K562 (cell line): ENCODE measurements around the gene GRID2IP. TPM values are rescaled to one million over a fixed set of nuclear protein-coding genes. Genes with fewer than 3 reads are reported as not detected.
A peak's percentile ranks its signal among the peaks of the same experiment; 100 is the strongest.

ENCODE experiments used
- ATAC-seq: fragments of 200-7000 bp; cut with Tn5 transposase; 3 replicates; pipeline ENCODE4 v1.9.1; 2020; ENCODE audit warnings: moderate library complexity
- BruUV-seq: library from RNA; stranded (reverse); fragments of 400-500 nt; replicated peaks from 2 replicates; lab custom pipeline; 2021; lab: Mats Ljungman, UMichigan
- CTCF ChIA-PET: fragments of 300-600 bp; formaldehyde crosslinking; extraction: SDS; loops from one replicate; lab custom pipeline; 2021; ENCODE audit warnings: low intra/inter-chr PET ratio; lab: Yijun Ruan, JAX
- POLR2A ChIA-PET: fragments of 300-600, 350-650 bp; sonication (Branson Sonifier 250); formaldehyde crosslinking; extraction: SDS; loops from one replicate; lab custom pipeline; 2021; ENCODE audit warnings: antibody characterized with exemption, inconsistent platforms; lab: Yijun Ruan, JAX
- DNase-seq, 4 experiments: peaks; one replicate each; pipeline versions ENCODE4 v3.0.0 to v3.0.0-alpha.2; 2011 to 2018; ENCODE audit warnings: low spot score in 3 of 4, mixed read lengths in 3 of 4; ENCODE audit errors: extremely low read depth in 1 of 4
- FAIRE-seq: peaks from 2 replicates; lab custom pipeline; 2011; peaks lifted over from hg19 to GRCh38; lab: Jason Lieb, UNC
- H2AFZ ChIP-seq: 2 replicates; pipeline ENCODE4 v1.6.0; 2011; ENCODE audit warnings: low read depth, low read length, control low read depth, inconsistent platforms
- H3K27ac ChIP-seq: fragments of 200-600 bp; 3 replicates; pipeline ENCODE4 v1.8.0; 2011; ENCODE audit warnings: low read depth, mild to moderate bottlenecking, control low read depth, inconsistent platforms, low read length, moderate library complexity, mixed read lengths; ENCODE audit errors: extremely low read depth
- H3K27me3 ChIP-seq, 2 experiments: fragments of 300-600 bp in 1 of 2; 2 replicates in 1 of 2; 3 replicates in 1 of 2; pipeline versions ENCODE4 v1.6.0 to v1.8.0; 2011; ENCODE audit warnings: inconsistent platforms in 2 of 2, low read length in 2 of 2, mild to moderate bottlenecking in 1 of 2, mixed read lengths in 1 of 2, moderate library complexity in 1 of 2; ENCODE audit not compliant: control insufficient read depth in 2 of 2, insufficient read depth in 2 of 2
- H3K36me3 ChIP-seq: fragments of 300-600 bp; 3 replicates; pipeline ENCODE4 v1.8.0; 2011; ENCODE audit warnings: mild to moderate bottlenecking, low read length, inconsistent platforms; ENCODE audit not compliant: control insufficient read depth, insufficient read depth
- H3K4me1 ChIP-seq, 2 experiments: fragments of 200-600 bp in 1 of 2; replicated peaks in 1 of 2; 2 replicates in 1 of 2; 3 replicates in 1 of 2; pipeline versions ENCODE4 v1.5.1 to v1.8.0; 2011; ENCODE audit warnings: inconsistent platforms in 2 of 2, low read length in 2 of 2, mild to moderate bottlenecking in 1 of 2, mixed read lengths in 1 of 2, moderate library complexity in 1 of 2; ENCODE audit not compliant: control insufficient read depth in 2 of 2, insufficient read depth in 2 of 2
- H3K4me2 ChIP-seq: 2 replicates; pipeline ENCODE4 v1.6.1; 2011; ENCODE audit warnings: low read length, control low read depth, inconsistent platforms, mixed read lengths; ENCODE audit not compliant: insufficient read depth
- H3K4me3 ChIP-seq: fragments of 200-600 bp; sonication (generic), shearing (Covaris generic); 2 replicates; pipeline ENCODE4 v1.5.1; 2016; ENCODE audit warnings: control low read depth, inconsistent platforms
- H3K79me2 ChIP-seq: fragments of 200-600 bp; 3 replicates; pipeline ENCODE4 v1.8.0; 2011; ENCODE audit warnings: low read length, inconsistent platforms; ENCODE audit not compliant: control insufficient read depth, insufficient read depth
- H3K9ac ChIP-seq, 2 experiments: 2 replicates each; pipeline versions ENCODE4 v1.6.0 to v1.6.1; 2011; ENCODE audit warnings: low read depth in 2 of 2, low read length in 2 of 2, control low read depth in 1 of 2, inconsistent platforms in 1 of 2, mild to moderate bottlenecking in 1 of 2, mixed read lengths in 1 of 2; ENCODE audit not compliant: insufficient read depth in 1 of 2
- H3K9me1 ChIP-seq: one replicate; pipeline ENCODE4 v1.6.0; 2011; ENCODE audit warnings: inconsistent platforms, mild to moderate bottlenecking, low read length, moderate library complexity; ENCODE audit not compliant: control insufficient read depth, insufficient read depth
- H3K9me3 ChIP-seq: replicated peaks from 2 replicates; pipeline ENCODE4 v1.5.1; 2011; ENCODE audit warnings: low read depth, low read length, inconsistent platforms; ENCODE audit not compliant: control insufficient read depth, insufficient read depth
- H4K20me1 ChIP-seq: replicated peaks from 2 replicates; pipeline ENCODE4 v1.6.1; 2011; ENCODE audit warnings: low read length, inconsistent platforms, mixed read lengths; ENCODE audit not compliant: control insufficient read depth, insufficient read depth
- CBFA2T2 ChIP-seq: fragments of 450-650 bp; conservative IDR thresholded peaks from 2 replicates; pipeline ENCODE4 v1.6.1; 2017; ENCODE audit warnings: mild to moderate bottlenecking
- HDAC8 ChIP-seq: fragments of 450-650 bp; IDR thresholded peaks from 2 replicates; pipeline ENCODE4 v1.6.1; 2016; ENCODE audit warnings: mild to moderate bottlenecking, missing genetic modification characterization, moderate library complexity, missing compliant biosample characterization
- KAT2B ChIP-seq: IDR thresholded peaks from one replicate; pipeline ENCODE4 v1.6.1; 2012; ENCODE audit warnings: low read depth, mild to moderate bottlenecking, control low read depth, inconsistent platforms, low read length, moderate library complexity
- MEF2D ChIP-seq: conservative IDR thresholded peaks from 2 replicates; pipeline ENCODE4 v1.6.1; 2016; ENCODE audit warnings: low read depth, missing genetic modification characterization, missing compliant biosample characterization
- MYBL2 ChIP-seq, 2 experiments: fragments of 450-650 bp in 1 of 2; sonication (generic) in 1 of 2; formaldehyde crosslinking in 1 of 2; IDR thresholded peaks; 2 replicates each; pipeline versions ENCODE4 v1.6.1 to v1.8.1; 2017 to 2022; ENCODE audit warnings: borderline replicate concordance in 1 of 2, inconsistent platforms in 1 of 2, low read depth in 1 of 2, mild to moderate bottlenecking in 1 of 2, missing genetic modification reagents in 1 of 2, moderate library complexity in 1 of 2
- NFATC3 ChIP-seq: fragments of 450-650 bp; IDR thresholded peaks from 2 replicates; pipeline ENCODE4 v1.6.1; 2017; ENCODE audit warnings: mild to moderate bottlenecking
- RAD51 ChIP-seq: fragments of 450-650 bp; IDR thresholded peaks from 2 replicates; pipeline ENCODE4 v1.7.1; 2016; ENCODE audit warnings: low read depth, mild to moderate bottlenecking, borderline replicate concordance
- TAF1 ChIP-seq: IDR thresholded peaks from 2 replicates; pipeline ENCODE4 v1.6.1; 2011; ENCODE audit warnings: mild to moderate bottlenecking, low read length, moderate library complexity; ENCODE audit not compliant: insufficient read depth, control insufficient read depth, severe bottlenecking; ENCODE audit errors: extremely low read depth
- TFE3 ChIP-seq: fragments of 450-650 bp; formaldehyde crosslinking; IDR thresholded peaks from 2 replicates; pipeline ENCODE4 v1.4.0; 2020; ENCODE audit warnings: mild to moderate bottlenecking, mixed read lengths
- TOE1 ChIP-seq, 2 experiments: fragments of 450-650 bp in 1 of 2; sonication (generic) in 1 of 2; formaldehyde crosslinking in 1 of 2; IDR thresholded peaks; 2 replicates each; pipeline versions ENCODE4 v1.7.1 to v1.8.0; 2016 to 2022; ENCODE audit warnings: borderline replicate concordance in 2 of 2, mild to moderate bottlenecking in 2 of 2, antibody characterized with exemption in 1 of 2, inconsistent platforms in 1 of 2, low read depth in 1 of 2, missing genetic modification reagents in 1 of 2, moderate library complexity in 1 of 2
- USF1 ChIP-seq: sonication (generic); formaldehyde crosslinking; IDR thresholded peaks from 2 replicates; pipeline ENCODE4 v1.9.0; 2022; ENCODE audit warnings: mild to moderate bottlenecking, missing genetic modification reagents
- USF2 ChIP-seq: sonication (generic); formaldehyde crosslinking; IDR thresholded peaks from 2 replicates; pipeline ENCODE4 v1.5.0; 2020; ENCODE audit warnings: missing genetic modification reagents
- ZNF121 ChIP-seq: sonication (generic); formaldehyde crosslinking; conservative IDR thresholded peaks from 2 replicates; pipeline ENCODE4 v1.8.0; 2022; ENCODE audit warnings: missing genetic modification reagents
- ZNF263 ChIP-seq: sonication (generic); formaldehyde crosslinking; IDR thresholded peaks from 2 replicates; pipeline ENCODE4 v1.8.0; 2022; ENCODE audit warnings: mild to moderate bottlenecking, missing genetic modification reagents, borderline replicate concordance
- WGBS: fragments of 100-300 bp; shearing (Covaris generic); methylation state at CpG from one replicate; pipeline ENCODE4 v1.1.6; 2016; ENCODE audit warnings: low coverage, mixed read lengths; ENCODE audit not compliant: insufficient coverage; ENCODE audit errors: missing lambda C conversion rate; 5-methylcytosine and 5-hydroxymethylcytosine counted together
- in situ Hi-C: fragments of 300-500 bp; cut with MboI; formaldehyde crosslinking; loops from 4 replicates; pipeline ENCODE4 v1.15.0; 2018; ENCODE audit warnings: inconsistent platforms, mixed read lengths
- intact Hi-C: fragments of 100-400 bp; cut with micrococcal nuclease; formaldehyde crosslinking; loops from 2 replicates; pipeline ENCODE4 v1.14.2; 2022
- polyA plus RNA-seq, 8 experiments: library from polyadenylated mRNA; depleted of rRNA in 4 of 8; stranded (reverse) in 5 of 8; unstranded in 3 of 8; fragments of >200 nt; fragmentation: Nextera tagmentation in 2 of 8; fragmentation: Illumina TruSeq in 1 of 8; extraction: Ambion mirVana in 2 of 8; extraction: Trizol in 1 of 8; gene quantifications; 2 replicates each; pipeline versions ENCODE4 v1.2.1 to v1.2.3, GENCODE V29; 2011 to 2014; ENCODE audit warnings: inconsistent platforms in 1 of 8, missing spikeins in 1 of 8
- total RNA-seq, 7 experiments: library from RNA; depleted of rRNA in 6 of 7; stranded (reverse); fragments of >200 nt in 6 of 7; fragmentation: Illumina TruSeq in 2 of 7; extraction: Trizol in 2 of 7; gene quantifications; 2 replicates each; pipeline versions ENCODE4 v1.2.1 to v1.2.3, GENCODE V29; 2011 to 2021; ENCODE audit warnings: low replicate concordance in 1 of 7

GRID2IP gene
- total and polyA plus RNA-seq, 9 of the 15 experiments (the other 6 are each of a cell fraction or from before 2014, with no cell fraction given): not detected

- no TSS peak for BruUV-seq
- Histone ChIP-seq H2AFZ (no peak overlapping the region), H3K36me3 (no peaks in the 10 kb centered on the region), H3K9ac (no peak overlapping the region; a peak in 1 of 4 replicates), H3K79me2 (no peaks in the 10 kb centered on the region), H3K4me3 (no peak overlapping the region), H4K20me1 (no peaks in the 10 kb centered on the region), H3K9me1 (no peaks in the 10 kb centered on the region), H3K9me3 (no peaks in the 10 kb centered on the region), H3K4me1 (peaks cover 0 to 6% of the 10 kb centered on the region in 2 experiments; a peak in 2 of 5 replicates), H3K27me3 (peaks cover 7 to 48% of the 10 kb centered on the region in 2 experiments; a peak in 4 of 5 replicates), H3K27ac (no peak overlapping the region), H3K4me2 (no peak overlapping the region)
- in situ Hi-C loops: loop anchor here (5.0 kb wide), 1 partner anchor 663 kb away; no protein-coding TSS in a partner anchor
- DNase-seq (no peak), FAIRE-seq (no peak), ATAC-seq (no peak)
- intact Hi-C loops: no loop called here
- ChIA-PET CTCF (no interaction called here), POLR2A (interaction anchor here (0.6 to 0.7 kb wide), 2 partner anchors 8 to 25 kb away, joined by 3 to 4 read pairs; no protein-coding TSS in a partner anchor)
- 7% methylated on average over 21 of the region's 24 CpGs for WGBS
- TF ChIP-seq TFE3 (CRISPR knock-in tag): peak; percentile 92
- TF ChIP-seq TAF1: no peak
- no peak for TF ChIP-seq MYBL2 (IDR thresholded peaks at IDR 0.05; ENCODE audit: low read depth)
- TF ChIP-seq MYBL2 (CRISPR knock-in tag; IDR thresholded peaks at IDR 0.05; ENCODE audit: borderline replicate concordance): no peak
- TF ChIP-seq MEF2D: no peak
- no peak for TF ChIP-seq KAT2B
- peak; percentile 74 for TF ChIP-seq ZNF263
- TF ChIP-seq CBFA2T2: peak; percentile 66
- TF ChIP-seq HDAC8 (tag): no peak
- TF ChIP-seq USF2 (CRISPR knock-in tag): peak; percentile 55
- TF ChIP-seq USF1 (CRISPR knock-in tag): peak; percentile 63
- no peak for TF ChIP-seq NFATC3
- peak; percentile 89 for TF ChIP-seq TOE1 (IDR thresholded peaks at IDR 0.05; ENCODE audit: borderline replicate concordance)
- TF ChIP-seq TOE1 (CRISPR knock-in tag; IDR thresholded peaks at IDR 0.05; ENCODE audit: borderline replicate concordance, low read depth): no peak
- TF ChIP-seq ZNF121 (CRISPR knock-in tag): no peak
- peak; percentile 90 for TF ChIP-seq RAD51
Measured at GRCh38 chr7:6520163-6520981, 30.9 kb downstream of the GRID2IP start.
